ENCODE measurements around the gene CPLX1. TPM values are rescaled to one million over a fixed set of nuclear protein-coding genes. Genes with fewer than 3 reads are reported as not detected.

The CPLX1 gene
- total RNA-seq, 4 donors from 2014 or later, result 0.31 to 0.96 (median 0.54) TPM; not detected in 1

DNA sequence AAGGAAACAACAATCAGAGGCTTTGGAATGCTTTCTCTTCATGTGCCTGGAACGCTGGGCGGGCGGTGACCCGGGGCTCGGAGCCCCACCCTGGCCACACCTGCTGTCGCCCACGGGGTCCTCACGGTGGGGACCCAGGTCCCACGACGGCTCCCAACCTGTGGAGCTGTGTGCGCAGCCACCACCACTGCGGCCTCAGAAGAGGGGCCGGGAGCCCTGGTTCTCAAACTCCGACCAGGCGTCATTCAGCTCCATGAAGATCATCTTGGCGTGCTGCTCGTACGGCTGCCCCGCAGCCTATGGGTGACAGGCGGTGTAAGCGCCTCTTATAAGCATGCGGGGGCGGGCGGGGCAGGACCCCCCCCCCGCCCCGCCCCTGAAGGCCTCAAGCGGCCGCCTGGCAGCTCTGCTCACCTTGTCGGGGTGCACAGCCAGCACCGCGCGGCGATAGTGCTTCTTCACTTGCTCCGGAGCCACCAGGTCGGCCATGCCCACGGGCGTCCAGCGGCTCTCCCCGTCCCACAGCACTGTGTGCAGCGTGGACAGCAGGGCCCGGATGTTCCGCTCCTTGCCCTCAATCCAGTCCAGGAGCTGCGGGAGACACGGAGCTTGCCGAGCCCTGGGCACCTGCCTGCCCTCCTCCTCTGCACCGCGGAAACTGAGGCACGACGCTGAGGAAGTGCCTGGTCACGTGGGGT is 23.7 kb upstream of the CPLX1 start:
- WGBS, 2 donors (ENCODE audit: low coverage in 1 of 2), result 60 to 100% methylated on average over 1 to 6 of the region's 50 CpGs
- TF ChIP-seq POLR2AphosphoS5 (IDR thresholded peaks at IDR 0.05), result no peak
- no peak for TF ChIP-seq POLR2A (IDR thresholded peaks at IDR 0.05)
- no peak for TF ChIP-seq EP300 (IDR thresholded peaks at IDR 0.05)
- TF ChIP-seq, protein P1, sequence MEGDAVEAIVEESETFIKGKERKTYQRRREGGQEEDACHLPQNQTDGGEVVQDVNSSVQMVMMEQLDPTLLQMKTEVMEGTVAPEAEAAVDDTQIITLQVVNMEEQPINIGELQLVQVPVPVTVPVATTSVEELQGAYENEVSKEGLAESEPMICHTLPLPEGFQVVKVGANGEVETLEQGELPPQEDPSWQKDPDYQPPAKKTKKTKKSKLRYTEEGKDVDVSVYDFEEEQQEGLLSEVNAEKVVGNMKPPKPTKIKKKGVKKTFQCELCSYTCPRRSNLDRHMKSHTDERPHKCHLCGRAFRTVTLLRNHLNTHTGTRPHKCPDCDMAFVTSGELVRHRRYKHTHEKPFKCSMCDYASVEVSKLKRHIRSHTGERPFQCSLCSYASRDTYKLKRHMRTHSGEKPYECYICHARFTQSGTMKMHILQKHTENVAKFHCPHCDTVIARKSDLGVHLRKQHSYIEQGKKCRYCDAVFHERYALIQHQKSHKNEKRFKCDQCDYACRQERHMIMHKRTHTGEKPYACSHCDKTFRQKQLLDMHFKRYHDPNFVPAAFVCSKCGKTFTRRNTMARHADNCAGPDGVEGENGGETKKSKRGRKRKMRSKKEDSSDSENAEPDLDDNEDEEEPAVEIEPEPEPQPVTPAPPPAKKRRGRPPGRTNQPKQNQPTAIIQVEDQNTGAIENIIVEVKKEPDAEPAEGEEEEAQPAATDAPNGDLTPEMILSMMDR (IDR thresholded peaks at IDR 0.05), result no peak
- no peaks in the 10 kb centered on the region for H3K9me3 ChIP-seq
- no peaks in the 10 kb centered on the region for H3K27me3 ChIP-seq
- peaks cover 0 to 10% (median 0%) of the 10 kb centered on the region in 3 donors for H3K4me1 ChIP-seq
- peaks cover 0 to 71% of the 10 kb centered on the region in 2 donors for H3K36me3 ChIP-seq
- H3K27ac ChIP-seq, result no peak overlapping the region
- ATAC-seq, result no peak
- H3K4me3 ChIP-seq, result no peak overlapping the region

DNA sequence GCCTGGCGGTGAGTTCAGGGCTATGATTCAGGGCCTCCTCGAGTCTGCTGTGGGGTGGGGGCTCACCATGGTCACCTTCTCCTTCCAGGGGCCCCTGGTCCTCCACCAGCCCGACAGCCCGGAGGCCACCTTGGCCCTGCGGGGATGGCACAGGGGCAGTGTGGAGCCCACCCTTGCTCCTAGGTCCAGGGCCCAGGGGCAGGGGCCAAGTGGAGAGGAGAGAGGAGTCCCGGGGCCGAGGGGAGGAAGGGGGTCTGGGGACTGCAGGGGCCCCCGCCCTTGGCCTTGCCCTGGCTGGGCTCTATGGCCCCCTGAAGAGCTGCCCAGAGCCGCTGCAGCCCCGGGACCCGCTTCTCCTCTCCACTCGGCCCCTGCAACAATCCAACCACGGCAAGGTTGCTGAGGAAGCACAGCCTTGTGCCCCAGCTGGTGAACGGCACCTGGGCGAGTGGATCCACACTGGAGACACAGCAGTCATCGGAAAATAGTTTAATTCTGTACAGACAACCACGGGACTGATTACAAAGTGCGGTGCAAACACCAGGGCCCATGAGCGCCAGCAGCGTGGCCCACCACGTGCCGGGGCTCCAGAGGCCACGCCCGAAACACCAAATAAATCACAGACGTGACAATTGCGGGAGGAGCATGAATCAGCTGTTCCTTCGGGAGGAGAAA is 23.0 kb upstream of the CPLX1 start:
- H3K27me3 ChIP-seq, result no peaks in the 10 kb centered on the region
- TF ChIP-seq POLR2A (IDR thresholded peaks at IDR 0.05) (no peak), POLR2AphosphoS5 (IDR thresholded peaks at IDR 0.05) (no peak), EP300 (IDR thresholded peaks at IDR 0.05) (no peak)
- TF ChIP-seq, protein P1 (IDR thresholded peaks at IDR 0.05), result no peak
- H3K36me3 ChIP-seq, result peaks cover 0 to 65% of the 10 kb centered on the region in 2 donors

DNA sequence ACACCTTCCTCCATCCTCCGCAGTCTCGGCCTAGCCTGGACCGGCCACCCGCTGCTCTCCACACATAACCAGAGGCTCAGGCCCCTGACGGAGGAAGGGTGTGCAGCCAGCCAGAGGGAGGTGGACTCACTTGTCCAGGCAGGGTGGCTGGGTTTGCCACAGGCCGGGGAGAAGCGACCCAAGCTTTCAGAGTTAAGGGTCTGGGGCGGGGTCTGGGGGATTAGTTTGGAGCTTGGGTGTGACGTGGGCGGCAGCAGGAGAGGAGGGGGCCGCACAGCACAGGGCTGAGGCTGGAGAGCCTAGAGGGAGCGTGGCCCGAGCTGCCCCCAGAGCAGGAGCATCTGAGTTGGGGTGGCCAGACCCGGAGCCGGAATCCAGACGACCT is 22.4 kb upstream of the CPLX1 start:
- H3K9me3 ChIP-seq, result no peaks in the 10 kb centered on the region
- no peak for TF ChIP-seq POLR2AphosphoS5 (IDR thresholded peaks at IDR 0.05)
- peaks cover 0 to 60% of the 10 kb centered on the region in 2 donors for H3K36me3 ChIP-seq
- peaks cover 0 to 10% (median 0%) of the 10 kb centered on the region in 3 donors for H3K4me1 ChIP-seq
- H3K27ac ChIP-seq, result no peak overlapping the region
- no peak overlapping the region for H3K4me3 ChIP-seq
- no peaks in the 10 kb centered on the region for H3K27me3 ChIP-seq
- ATAC-seq, result no peak
- 42 to 65% methylated on average over 4 to 7 of the region's 16 CpGs for WGBS, 2 donors (ENCODE audit: low coverage in 1 of 2)

More for the DNA sequence above, 23.0 kb upstream of the CPLX1 start:
- Histone ChIP-seq H3K4me1 (peaks cover 0 to 10% (median 0%) of the 10 kb centered on the region in 3 donors), H3K4me3 (no peak overlapping the region), H3K27ac (no peak overlapping the region), H3K9me3 (no peaks in the 10 kb centered on the region)
- 27% methylated on average over 2 of the region's 27 CpGs; no CpG with 5 or more reads in 1 of the 2 donors for WGBS, 2 donors (ENCODE audit: low coverage in 1 of 2)
- no peak for ATAC-seq

DNA sequence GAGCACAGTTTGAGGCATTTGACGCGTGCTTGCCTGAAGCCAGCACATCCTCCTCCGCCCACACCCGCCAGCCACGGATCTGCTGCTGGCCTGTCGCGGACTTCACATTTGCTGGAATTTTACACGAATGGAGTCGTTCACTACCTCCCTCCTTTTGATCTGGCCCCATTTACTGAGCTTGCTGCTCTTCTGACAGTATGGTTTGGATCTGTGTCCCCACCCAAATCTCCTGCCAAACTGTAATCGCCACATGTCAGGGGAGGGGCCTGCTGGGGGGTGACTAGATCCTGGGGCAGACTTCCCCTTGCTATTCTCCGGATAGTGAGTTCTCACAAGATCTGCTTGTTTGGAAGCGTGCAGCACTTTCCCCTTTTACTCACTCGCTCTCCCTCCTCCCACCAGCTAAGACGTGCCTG is 19.9 kb upstream of the CPLX1 start:
- no peak for TF ChIP-seq POLR2AphosphoS5 (IDR thresholded peaks at IDR 0.05)
- no peak overlapping the region for H3K4me3 ChIP-seq
- ATAC-seq, result no peak
- H3K27ac ChIP-seq, result no peak overlapping the region
- no peaks in the 10 kb centered on the region for H3K27me3 ChIP-seq
- peaks cover 0 to 35% of the 10 kb centered on the region in 2 donors for H3K36me3 ChIP-seq
- H3K9me3 ChIP-seq, result no peaks in the 10 kb centered on the region
- WGBS, 2 donors (ENCODE audit: low coverage in 1 of 2), result 32 to 49% methylated on average over 5 to 14 of the region's 14 CpGs
- H3K4me1 ChIP-seq, result peaks cover 0 to 10% (median 0%) of the 10 kb centered on the region in 3 donors

DNA sequence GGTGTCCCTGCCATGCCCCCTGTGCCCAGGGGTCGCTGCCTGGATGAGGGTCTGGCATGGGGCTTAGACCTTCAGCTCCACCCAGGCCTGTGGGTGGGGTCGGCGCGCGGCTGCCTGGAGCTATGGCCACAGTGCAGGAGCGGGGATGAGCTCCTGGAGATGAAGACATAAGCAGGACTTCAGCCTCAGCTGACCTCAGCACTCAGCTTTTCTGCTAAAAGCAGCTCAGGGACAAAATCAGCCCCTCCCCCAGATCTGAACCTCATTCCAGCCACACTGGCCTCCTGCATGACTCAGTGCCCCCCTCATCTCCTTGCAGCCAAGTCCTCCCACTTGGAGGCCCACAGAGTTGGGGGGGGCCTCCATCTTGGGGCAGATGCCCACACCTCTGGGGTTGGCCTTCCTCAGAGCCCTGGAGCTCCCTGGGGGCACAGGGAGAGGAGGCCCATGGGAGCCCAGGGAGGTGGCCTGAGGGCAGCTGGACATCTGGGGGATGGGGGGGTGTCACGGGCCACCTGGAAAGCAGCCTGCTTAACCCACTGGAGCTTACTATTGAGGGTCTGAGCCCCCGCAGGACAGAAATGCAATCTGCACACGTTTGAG is 19.4 kb upstream of the CPLX1 start:
- Histone ChIP-seq H3K9me3 (no peaks in the 10 kb centered on the region), H3K4me1 (peaks cover 0 to 10% (median 0%) of the 10 kb centered on the region in 3 donors), H3K27me3 (no peaks in the 10 kb centered on the region), H3K27ac (no peak overlapping the region), H3K36me3 (peaks cover 0 to 30% of the 10 kb centered on the region in 2 donors), H3K4me3 (no peak overlapping the region)
- TF ChIP-seq POLR2A (IDR thresholded peaks at IDR 0.05), result no peak
- TF ChIP-seq, protein P1 (IDR thresholded peaks at IDR 0.05), result no peak
- TF ChIP-seq EP300 (IDR thresholded peaks at IDR 0.05), result no peak
- TF ChIP-seq POLR2AphosphoS5 (IDR thresholded peaks at IDR 0.05), result no peak
- WGBS, 2 donors (ENCODE audit: low coverage in 1 of 2), result no CpG with 5 or more reads among the region's 9 CpGs
- no peak for ATAC-seq

Data from gastroesophageal sphincter (tissue), 4 donors.